ENCODE results near the gene HMCES.

DNA sequence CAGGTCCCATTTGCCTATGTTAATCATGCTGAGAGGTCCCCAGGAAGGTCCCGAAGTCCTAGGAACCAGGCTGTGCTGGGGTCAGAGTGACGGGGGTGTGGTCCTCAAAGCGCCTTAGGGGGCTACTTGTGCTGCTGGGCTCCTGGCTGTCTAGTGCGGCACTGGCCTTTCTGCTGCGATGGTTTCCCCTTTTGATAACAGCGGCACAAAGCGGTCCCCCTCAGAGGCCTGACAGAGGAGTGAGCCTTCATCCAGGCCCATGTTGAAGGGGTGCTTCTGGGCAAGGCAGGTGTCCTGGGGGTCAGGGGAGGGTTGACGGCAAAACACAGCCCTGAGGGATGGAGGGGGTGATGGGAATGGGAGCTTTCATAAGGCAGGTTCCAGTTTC, 68.8 kb downstream of the HMCES start:
- TF ChIP-seq, protein P1, sequence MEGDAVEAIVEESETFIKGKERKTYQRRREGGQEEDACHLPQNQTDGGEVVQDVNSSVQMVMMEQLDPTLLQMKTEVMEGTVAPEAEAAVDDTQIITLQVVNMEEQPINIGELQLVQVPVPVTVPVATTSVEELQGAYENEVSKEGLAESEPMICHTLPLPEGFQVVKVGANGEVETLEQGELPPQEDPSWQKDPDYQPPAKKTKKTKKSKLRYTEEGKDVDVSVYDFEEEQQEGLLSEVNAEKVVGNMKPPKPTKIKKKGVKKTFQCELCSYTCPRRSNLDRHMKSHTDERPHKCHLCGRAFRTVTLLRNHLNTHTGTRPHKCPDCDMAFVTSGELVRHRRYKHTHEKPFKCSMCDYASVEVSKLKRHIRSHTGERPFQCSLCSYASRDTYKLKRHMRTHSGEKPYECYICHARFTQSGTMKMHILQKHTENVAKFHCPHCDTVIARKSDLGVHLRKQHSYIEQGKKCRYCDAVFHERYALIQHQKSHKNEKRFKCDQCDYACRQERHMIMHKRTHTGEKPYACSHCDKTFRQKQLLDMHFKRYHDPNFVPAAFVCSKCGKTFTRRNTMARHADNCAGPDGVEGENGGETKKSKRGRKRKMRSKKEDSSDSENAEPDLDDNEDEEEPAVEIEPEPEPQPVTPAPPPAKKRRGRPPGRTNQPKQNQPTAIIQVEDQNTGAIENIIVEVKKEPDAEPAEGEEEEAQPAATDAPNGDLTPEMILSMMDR (tag by site-specific recombination; IDR thresholded peaks at IDR 0.05): no peak
- no peak for TF ChIP-seq HOXC10 (CRISPR knock-in tag; IDR thresholded peaks at IDR 0.05)
- TF ChIP-seq, protein P2, sequence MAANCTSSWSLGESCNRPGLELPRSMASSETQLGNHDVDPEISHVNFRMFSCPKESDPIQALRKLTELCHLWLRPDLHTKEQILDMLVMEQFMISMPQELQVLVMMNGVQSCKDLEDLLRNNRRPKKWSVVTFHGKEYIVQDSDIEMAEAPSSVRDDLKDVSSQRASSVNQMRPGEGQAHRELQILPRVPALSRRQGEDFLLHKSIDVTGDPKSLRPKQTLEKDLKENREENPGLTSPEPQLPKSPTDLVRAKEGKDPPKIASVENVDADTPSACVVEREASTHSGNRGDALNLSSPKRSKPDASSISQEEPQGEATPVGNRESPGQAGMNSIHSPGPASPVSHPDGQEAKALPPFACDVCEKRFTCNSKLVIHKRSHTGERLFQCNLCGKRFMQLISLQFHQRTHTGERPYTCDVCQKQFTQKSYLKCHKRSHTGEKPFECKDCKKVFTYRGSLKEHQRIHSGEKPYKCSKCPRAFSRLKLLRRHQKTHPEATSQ (tag by site-specific recombination; IDR thresholded peaks at IDR 0.05): no peak
- no peak for TF ChIP-seq ZNF155 (tag by site-specific recombination; IDR thresholded peaks at IDR 0.05)
- no peak for TF ChIP-seq ZNF302 (tag by site-specific recombination; IDR thresholded peaks at IDR 0.05; ENCODE audit: low read depth)
- no peak for TF ChIP-seq ZNF530 (tag by site-specific recombination; IDR thresholded peaks at IDR 0.05; ENCODE audit: low read depth)
- no peak for TF ChIP-seq TRIM28 (IDR thresholded peaks at IDR 0.05; ENCODE audit: borderline replicate concordance, low read length)
